Measurements from ENCODE around the gene TMEM82.

TMEM82 gene

DNA sequence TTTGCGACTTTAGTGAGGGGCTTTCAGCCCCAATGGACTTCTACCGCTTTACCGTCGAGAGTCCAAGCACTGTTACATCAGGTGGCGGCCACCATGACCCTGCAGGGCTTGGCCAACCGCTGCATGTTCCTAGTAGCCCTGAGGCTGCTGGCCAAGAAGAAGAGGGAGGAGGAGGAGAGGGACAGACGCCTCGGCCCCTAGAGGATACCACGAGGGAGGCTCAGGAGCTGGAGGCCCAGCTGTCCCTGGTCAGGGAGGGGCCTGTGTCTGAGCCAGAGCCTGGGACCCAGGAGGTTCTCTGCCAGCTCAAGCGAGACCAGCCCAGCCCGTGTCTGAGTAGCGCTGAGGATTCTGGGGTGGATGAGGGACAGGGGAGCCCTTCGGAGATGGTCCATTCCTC, 14.9 kb upstream of the TMEM82 start:
- Histone ChIP-seq H3K36me3 (peaks cover 98% of the 10 kb centered on the region), H3K4me1 (peaks cover 22% of the 10 kb centered on the region), H3K9me3 (no peaks in the 10 kb centered on the region), H3K4me3 (no peak overlapping the region), H3K27ac (no peak overlapping the region), H3K4me2 (no peak overlapping the region), H3K9ac (no peak overlapping the region), H4K20me1 (peaks cover 35% of the 10 kb centered on the region), H3K27me3 (no peaks in the 10 kb centered on the region)
- TF ChIP-seq Cebpa-rat (IDR thresholded peaks at IDR 0.05): no peak

DNA sequence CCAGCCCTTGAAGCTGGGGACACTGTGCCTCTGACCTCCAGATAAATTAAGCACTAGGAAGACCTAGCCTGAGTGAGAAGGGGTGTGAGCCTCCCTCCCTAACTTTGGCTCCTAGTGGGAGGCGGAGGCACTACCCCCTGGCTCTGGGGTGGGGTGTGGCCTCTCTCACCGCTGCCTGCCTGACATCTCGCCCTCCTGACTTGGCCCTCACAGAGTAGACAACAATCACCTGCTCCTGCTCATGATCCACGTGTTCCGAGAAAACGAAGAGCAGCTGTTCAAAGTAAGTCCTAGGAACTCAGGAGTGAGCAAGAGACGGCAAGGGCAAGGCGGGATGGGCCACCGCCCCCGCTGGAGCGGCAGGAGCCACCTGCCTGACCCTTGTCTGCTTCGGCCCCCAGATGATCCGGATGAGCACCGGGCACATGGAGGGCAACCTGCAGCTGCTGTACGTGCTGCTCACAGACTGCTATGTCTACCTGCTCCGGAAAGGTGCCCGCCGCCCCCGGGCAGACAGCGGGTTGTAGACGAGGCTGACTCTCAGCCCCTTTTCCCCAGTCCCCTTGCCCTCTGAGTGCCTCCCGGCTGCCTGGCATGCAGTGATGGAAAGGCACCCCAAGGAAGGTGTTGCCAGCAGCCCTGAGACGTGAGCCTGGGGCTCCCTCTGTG, 14.3 kb upstream of the TMEM82 start:
- Histone ChIP-seq H3K4me1 (peaks cover 22% of the 10 kb centered on the region), H3K36me3 (peaks cover 98% of the 10 kb centered on the region), H3K9ac (peak overlapping the region; percentile 29; the same call in 1 of the 2 replicates), H3K4me3 (no peak overlapping the region), H3K27me3 (no peaks in the 10 kb centered on the region), H3K4me2 (peak overlapping the region; percentile 42), H3K9me3 (no peaks in the 10 kb centered on the region), H4K20me1 (peaks cover 35% of the 10 kb centered on the region), H3K27ac (no peak overlapping the region)
- no peak for TF ChIP-seq Cebpa-rat (IDR thresholded peaks at IDR 0.05)

DNA sequence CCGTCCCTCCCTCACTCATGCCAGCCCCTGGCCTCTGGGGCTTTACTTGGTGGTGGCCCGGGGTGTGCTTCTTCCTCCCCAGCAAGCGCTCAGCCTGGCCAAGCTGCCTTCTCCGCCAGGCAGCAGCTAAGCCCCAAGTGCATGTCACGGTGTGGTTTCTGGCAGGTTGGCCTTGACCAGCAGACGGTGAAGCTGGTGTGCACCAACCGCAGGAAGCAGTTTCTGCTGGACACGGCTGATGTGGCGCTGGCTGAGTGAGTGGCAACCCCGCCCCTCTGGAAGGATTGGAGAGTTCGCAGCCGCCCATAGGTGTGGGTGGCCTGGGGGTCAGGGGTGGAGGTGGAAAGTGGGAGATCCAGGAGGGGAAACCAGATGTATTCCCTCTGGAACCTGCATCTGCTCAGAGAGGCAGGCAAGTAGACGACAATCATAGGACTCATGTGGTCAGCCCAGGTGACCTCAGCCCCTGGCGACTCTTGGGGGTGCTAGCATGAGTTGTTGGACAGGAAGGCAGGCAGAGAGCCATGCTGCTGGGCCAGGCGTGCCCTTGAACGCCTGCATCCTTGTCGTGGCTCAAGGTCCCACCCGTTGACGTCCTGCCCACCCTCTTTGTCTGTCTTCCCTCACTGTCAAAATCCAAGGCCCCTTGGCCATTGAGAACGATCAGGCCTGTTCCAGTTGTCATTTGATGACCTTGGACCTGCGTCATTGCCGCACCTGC, 13.2 kb upstream of the TMEM82 start:
- TF ChIP-seq Cebpa-rat (IDR thresholded peaks at IDR 0.05): no peak
- H3K4me1 ChIP-seq: peaks cover 22% of the 10 kb centered on the region
- H3K9ac ChIP-seq: no peak overlapping the region
- peak overlapping the region; percentile 42 for H3K4me2 ChIP-seq
- H3K36me3 ChIP-seq: peaks cover 98% of the 10 kb centered on the region
- H3K27ac ChIP-seq: 0 out of 2 replicates have a peak overlapping the region, but pooled peaks have one; percentile 16
- H3K4me3 ChIP-seq: no peak overlapping the region
- H3K27me3 ChIP-seq: no peaks in the 10 kb centered on the region
- H3K9me3 ChIP-seq: no peaks in the 10 kb centered on the region
- H4K20me1 ChIP-seq: peaks cover 35% of the 10 kb centered on the region

DNA sequence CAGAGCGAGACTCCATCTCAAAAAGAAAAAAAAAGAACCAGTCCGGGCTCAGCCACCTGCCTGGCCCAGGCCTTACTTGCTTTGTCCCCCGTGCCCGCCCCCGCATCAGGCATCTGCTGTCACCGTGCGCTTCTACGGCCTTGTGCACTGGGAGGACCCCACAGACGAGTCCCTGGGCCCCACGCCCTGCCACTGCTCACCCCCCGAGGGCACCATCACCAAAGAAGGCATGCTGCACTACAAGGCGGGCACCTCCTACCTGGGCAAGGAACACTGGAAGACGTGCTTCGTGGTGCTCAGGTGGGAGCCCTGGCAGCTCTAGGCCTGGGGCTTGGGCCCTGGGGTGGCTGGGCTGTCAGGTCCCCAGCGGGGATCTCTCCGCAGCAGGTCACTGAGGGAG, 11.9 kb upstream of the TMEM82 start:
- Histone ChIP-seq H3K36me3 (peaks cover 98% of the 10 kb centered on the region), H3K9me3 (no peaks in the 10 kb centered on the region), H3K4me1 (peaks cover 22% of the 10 kb centered on the region), H3K4me3 (no peak overlapping the region), H3K27me3 (no peaks in the 10 kb centered on the region), H3K27ac (no peak overlapping the region), H3K9ac (no peak overlapping the region), H3K4me2 (no peak overlapping the region), H4K20me1 (peaks cover 40% of the 10 kb centered on the region)
- no peak for TF ChIP-seq Cebpa-rat (IDR thresholded peaks at IDR 0.05)

DNA sequence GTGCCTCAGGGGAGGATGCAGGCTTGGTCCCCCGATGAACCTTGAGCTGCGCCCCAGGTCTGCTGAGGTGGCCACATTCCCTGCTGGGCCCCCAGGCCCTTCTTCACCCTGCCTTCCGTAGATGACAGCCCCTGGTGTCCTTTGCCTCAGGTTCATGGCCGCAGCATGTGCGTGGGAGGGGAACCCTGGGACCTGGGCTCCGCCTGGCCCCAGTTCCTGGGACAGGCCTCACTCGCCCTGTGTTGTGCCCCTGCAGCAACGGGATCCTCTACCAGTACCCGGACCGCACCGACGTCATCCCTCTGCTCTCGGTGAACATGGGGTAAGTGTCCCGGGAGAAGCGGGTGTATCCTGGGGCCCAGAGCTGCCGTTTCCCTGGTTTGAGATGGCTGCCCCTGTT, 11.4 kb upstream of the TMEM82 start:
- no peak for TF ChIP-seq Cebpa-rat (IDR thresholded peaks at IDR 0.05)
- H4K20me1 ChIP-seq: peaks cover 40% of the 10 kb centered on the region
- no peaks in the 10 kb centered on the region for H3K9me3 ChIP-seq
- no peak overlapping the region for H3K4me2 ChIP-seq
- H3K9ac ChIP-seq: no peak overlapping the region
- peaks cover 93% of the 10 kb centered on the region for H3K36me3 ChIP-seq
- no peaks in the 10 kb centered on the region for H3K27me3 ChIP-seq
- H3K4me3 ChIP-seq: no peak overlapping the region
- H3K27ac ChIP-seq: no peak overlapping the region
- H3K4me1 ChIP-seq: peaks cover 22% of the 10 kb centered on the region

DNA sequence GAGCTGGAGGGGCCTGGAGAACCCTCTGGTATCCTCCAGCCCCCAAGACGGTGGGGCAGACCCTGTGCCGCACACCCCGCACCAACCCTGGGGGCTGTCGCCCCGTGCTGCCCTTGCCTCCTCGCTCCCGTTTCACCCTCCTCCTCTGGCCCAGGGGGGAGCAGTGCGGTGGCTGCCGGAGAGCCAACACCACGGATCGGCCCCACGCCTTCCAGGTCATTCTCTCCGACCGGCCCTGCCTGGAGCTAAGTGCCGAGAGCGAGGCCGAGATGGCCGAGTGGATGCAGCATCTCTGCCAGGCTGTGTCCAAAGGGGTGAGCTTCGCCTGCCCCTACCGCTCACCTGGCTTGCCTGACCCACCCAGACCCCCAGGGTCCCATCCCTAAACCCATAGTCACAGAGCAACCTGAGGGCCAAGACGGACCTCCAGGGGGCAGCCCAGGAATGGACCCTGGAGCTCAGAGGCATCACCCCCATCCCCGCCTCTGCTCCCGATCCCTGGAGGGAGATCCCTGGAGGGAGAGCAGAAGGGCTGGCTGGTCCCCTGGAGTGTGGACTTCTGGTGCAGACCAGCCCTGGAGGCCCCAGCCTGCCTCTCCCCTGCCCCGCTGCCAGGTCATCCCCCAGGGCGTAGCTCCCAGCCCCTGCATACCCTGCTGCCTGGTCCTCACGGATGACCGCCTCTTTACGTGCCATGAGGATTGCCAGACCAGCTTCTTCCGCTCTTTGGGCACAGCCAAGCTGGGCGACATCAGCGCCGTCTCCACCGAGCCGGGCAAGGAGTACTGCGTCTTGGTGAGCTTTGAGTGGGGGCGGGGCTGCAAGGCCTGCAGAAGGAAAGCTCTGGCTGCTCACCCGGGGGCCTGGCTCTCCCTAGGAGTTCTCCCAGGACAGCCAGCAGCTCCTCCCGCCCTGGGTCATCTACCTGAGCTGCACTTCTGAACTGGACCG, 10.3 kb upstream of the TMEM82 start:
- Histone ChIP-seq H3K4me2 (no peak overlapping the region), H3K27ac (no peak overlapping the region), H3K4me1 (peaks cover 22% of the 10 kb centered on the region), H3K9ac (no peak overlapping the region), H3K36me3 (peaks cover 83% of the 10 kb centered on the region), H3K27me3 (no peaks in the 10 kb centered on the region), H3K4me3 (no peak overlapping the region), H4K20me1 (peaks cover 37% of the 10 kb centered on the region), H3K9me3 (no peaks in the 10 kb centered on the region)
- TF ChIP-seq Cebpa-rat (IDR thresholded peaks at IDR 0.05): no peak

DNA sequence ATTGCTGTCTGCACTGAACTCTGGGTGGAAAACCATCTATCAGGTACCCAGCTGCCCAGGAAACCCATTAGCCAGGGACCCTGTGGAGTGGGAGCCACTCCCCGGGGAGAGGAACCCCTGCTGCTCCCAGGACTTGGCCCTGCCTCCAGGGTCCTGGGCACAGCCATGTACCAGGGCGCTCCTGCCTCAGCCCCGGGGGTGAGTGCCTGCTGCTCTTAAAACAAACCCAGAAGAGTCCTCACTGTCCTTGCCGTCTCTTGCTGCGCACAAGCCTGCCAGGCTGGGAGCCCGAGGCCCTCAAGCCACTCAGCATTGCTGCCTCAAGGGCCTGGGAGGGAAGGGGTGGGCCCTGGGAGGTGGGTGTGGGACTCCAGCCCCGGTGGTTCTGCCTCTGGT, 9.6 kb upstream of the TMEM82 start:
- H3K4me2 ChIP-seq: no peak overlapping the region
- peaks cover 76% of the 10 kb centered on the region for H3K36me3 ChIP-seq
- H3K27me3 ChIP-seq: no peaks in the 10 kb centered on the region
- no peak overlapping the region for H3K9ac ChIP-seq
- no peak overlapping the region for H3K4me3 ChIP-seq
- H3K27ac ChIP-seq: no peak overlapping the region
- no peaks in the 10 kb centered on the region for H3K9me3 ChIP-seq
- peaks cover 17% of the 10 kb centered on the region for H3K4me1 ChIP-seq
- H4K20me1 ChIP-seq: peaks cover 30% of the 10 kb centered on the region
- TF ChIP-seq Cebpa-rat (IDR thresholded peaks at IDR 0.05): no peak

DNA sequence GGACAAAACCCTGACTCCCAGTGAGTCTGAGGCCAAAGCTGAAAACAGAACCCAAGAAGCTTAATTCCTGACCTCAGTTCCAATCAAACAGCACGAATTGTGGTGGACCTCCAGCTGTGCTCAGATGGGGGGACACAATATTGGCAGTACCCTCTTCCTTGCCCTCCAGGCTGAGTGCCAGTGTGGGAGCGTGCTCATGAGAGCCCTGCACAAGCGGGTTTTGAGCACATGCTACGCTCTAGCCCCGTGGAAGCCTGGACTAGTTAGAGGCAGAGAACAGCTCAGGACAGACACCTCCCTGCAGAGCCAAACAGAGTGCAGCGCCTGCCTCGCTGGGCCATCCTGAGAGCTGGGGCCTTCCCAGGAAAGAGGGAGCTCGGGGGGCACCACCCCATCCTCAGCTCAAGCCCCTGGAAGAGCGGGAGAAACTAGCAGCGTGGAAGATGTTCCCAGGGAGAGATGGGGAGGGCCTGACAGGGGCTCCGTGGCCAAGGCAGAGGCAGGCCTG, 9.0 kb upstream of the TMEM82 start:
- Histone ChIP-seq H3K27ac (no peak overlapping the region), H3K4me1 (peaks cover 17% of the 10 kb centered on the region), H3K36me3 (peaks cover 70% of the 10 kb centered on the region), H3K4me3 (no peak overlapping the region), H3K9ac (no peak overlapping the region), H3K4me2 (no peak overlapping the region), H3K9me3 (no peaks in the 10 kb centered on the region), H3K27me3 (no peaks in the 10 kb centered on the region), H4K20me1 (peaks cover 24% of the 10 kb centered on the region)
- no peak for TF ChIP-seq Cebpa-rat (IDR thresholded peaks at IDR 0.05)

DNA sequence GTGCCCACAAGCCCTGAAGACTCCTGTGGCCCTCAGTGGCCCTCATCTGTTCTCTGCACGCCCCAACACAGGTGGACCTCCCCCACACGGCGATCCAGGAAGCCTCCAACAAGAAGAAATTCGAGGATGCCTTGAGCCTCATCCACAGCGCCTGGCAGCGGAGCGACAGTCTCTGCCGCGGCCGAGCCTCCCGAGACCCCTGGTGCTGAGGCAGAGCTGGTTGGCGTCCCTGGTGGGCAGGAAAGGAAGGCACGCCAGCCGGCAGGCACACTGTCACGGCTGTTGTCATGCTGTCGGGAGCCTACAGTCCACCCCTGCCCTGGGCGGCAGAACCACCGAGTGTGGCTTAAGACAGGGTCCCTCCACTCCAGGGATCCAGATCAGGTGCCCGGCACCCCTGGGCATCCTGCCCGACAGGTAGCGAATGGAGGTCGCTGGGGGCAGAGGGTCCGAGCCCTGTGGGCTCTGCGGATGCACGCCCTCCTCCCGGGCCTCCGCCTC, 8.5 kb upstream of the TMEM82 start:
- peaks cover 17% of the 10 kb centered on the region for H3K4me1 ChIP-seq
- H3K36me3 ChIP-seq: peaks cover 65% of the 10 kb centered on the region
- no peak overlapping the region for H3K9ac ChIP-seq
- H3K4me3 ChIP-seq: no peak overlapping the region
- no peak for TF ChIP-seq Cebpa-rat (IDR thresholded peaks at IDR 0.05)
- no peaks in the 10 kb centered on the region for H3K27me3 ChIP-seq
- no peaks in the 10 kb centered on the region for H3K9me3 ChIP-seq
- H3K4me2 ChIP-seq: no peak overlapping the region
- no peak overlapping the region for H3K27ac ChIP-seq
- peaks cover 19% of the 10 kb centered on the region for H4K20me1 ChIP-seq

All from BLaER1 (cell line).